HFF-Myc (cell line): ENCODE results near the gene DMD.

Experiments
- DNase-seq: peaks from one replicate; pipeline ENCODE4 v3.0.0-alpha.2; 2011; ENCODE audit warnings: low read depth; ENCODE audit errors: extremely low read depth
- H3K4me3 ChIP-seq: replicated peaks from 2 replicates; pipeline ENCODE4 v1.5.1; 2011; ENCODE audit warnings: low read depth, mild to moderate bottlenecking, control low read depth, low read length
- CTCF ChIP-seq: IDR thresholded peaks from 2 replicates; pipeline ENCODE4 v1.5.1; 2012; ENCODE audit warnings: mild to moderate bottlenecking, low read depth, low read length, control low read depth; ENCODE audit errors: missing control alignments

The DMD gene

GRCh38 chrX:32289356-32289755 lies 922.0 kb downstream of the DMD start:
- no peak for DNase-seq
- no peak overlapping the region for H3K4me3 ChIP-seq
- TF ChIP-seq CTCF = no peak

- TF ChIP-seq CTCF = no peak
- no peak overlapping the region for H3K4me3 ChIP-seq
- DNase-seq = no peak
Observed at GRCh38 chrX:32281853-32282252, 929.5 kb downstream of the DMD start.

GRCh38 chrX:32280921-32281320 lies 930.4 kb downstream of the DMD start:
- DNase-seq = no peak
- TF ChIP-seq CTCF = no peak

GRCh38 chrX:32280489-32280888 lies 930.9 kb downstream of the DMD start:
- no peak for DNase-seq
- no peak for TF ChIP-seq CTCF
- no peak overlapping the region for H3K4me3 ChIP-seq

More at GRCh38 chrX:32280921-32281320, 930.4 kb downstream of the DMD start:
- H3K4me3 ChIP-seq = no peak overlapping the region

GRCh38 chrX:32276153-32276552 lies 935.2 kb downstream of the DMD start:
- TF ChIP-seq CTCF = no peak
- H3K4me3 ChIP-seq = no peak overlapping the region
- no peak for DNase-seq

GRCh38 chrX:32269866-32270265 lies 941.5 kb downstream of the DMD start:
- no peak for TF ChIP-seq CTCF
- no peak for DNase-seq
- H3K4me3 ChIP-seq = no peak overlapping the region

- DNase-seq = no peak
- no peak for TF ChIP-seq CTCF
- no peak overlapping the region for H3K4me3 ChIP-seq
Observed at GRCh38 chrX:32268207-32268606, 943.1 kb downstream of the DMD start.
